HG02938 (cell line): Measurements from ENCODE around the gene CITED2.
"Not testable (repeated sequence)": the region's sequence is repeated elsewhere in the genome, so short reads cannot be mapped to it uniquely, and the experiment has no call there.

Source experiments
- ATAC-seq: cut with Tn5 transposase; IDR thresholded peaks from one replicate; pipeline ENCODE4 v1.9.1; 2021; ENCODE audit warnings: mild to moderate bottlenecking, moderate library complexity; ENCODE audit not compliant: unreplicated experiment

CITED2 gene

DNA sequence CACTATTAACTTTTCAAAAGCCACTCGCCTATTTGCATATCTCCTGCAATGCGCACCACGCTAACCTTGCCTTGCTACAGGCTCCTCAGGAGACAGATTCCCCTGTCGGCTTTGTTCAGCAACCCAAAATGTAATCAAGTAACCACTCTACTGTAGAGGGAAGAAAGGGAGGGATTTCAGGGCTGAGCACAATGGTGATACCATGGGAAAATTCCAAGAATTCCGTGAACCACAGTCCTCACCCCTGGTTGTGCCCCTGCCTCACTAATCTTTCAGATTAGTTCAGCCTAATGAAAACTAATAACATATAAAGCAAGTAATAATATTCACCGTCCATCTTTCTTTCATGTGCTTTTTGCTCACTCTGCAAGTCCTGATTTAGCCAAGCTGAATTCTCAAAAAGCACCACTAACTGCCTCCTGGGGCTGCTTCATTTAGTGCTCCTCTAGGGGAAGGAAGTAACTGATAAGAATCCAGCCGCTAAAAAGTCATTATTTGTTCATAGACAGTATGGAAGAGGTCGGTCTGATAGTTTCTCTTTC lies 6.6 kb downstream of the CITED2 start:
- no peak for ATAC-seq

DNA sequence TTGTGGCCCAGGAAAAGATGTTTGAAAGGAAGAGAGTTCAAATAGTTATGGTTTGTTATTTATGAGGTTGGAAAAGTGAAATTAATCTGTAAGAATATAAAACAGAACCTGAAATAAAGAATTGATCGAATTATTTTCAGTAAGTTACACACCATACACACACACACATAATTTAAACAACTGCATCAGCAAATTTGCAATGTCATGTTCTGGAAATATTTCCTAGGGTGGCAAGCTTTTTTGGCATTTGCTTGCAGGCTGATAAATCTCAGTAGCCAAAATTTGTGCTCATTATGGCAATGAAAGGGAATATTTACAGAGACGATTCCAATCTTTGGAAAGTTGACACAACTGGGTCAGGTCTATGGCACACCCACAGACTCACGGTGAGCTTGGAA lies 9.5 kb downstream of the CITED2 start:
- no peak for ATAC-seq

DNA sequence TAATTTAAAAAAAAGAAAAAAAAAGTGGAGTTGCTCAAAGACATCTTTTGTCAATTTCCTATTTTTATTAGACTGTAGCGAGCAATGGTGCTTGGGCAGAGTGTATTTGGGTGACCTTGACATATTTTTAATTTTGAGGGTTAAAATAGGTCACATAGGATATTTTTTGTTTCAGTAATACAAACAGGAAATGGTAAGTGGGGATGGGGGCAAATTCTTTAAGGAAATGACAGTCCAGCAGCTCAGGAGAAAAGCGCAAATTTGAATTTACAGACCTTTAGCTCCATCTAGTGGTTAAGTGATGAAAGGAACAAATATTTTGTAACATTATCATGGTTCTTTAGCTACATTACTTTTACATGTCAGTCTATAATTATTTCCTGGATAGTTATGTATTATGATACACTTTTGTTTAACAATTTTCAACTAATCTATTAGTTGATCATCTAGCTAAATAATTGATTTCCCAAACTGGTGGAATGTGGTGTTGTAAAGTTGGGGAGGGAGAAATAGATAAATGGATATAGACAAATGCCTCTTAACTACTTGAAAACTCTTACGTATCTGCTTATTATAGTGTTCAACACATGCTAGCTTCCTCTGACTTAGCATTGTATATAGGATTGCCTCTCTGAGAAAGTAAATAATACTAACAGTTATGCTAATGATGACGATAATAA lies 10.0 kb downstream of the CITED2 start:
- ATAC-seq: peak; percentile 56

DNA sequence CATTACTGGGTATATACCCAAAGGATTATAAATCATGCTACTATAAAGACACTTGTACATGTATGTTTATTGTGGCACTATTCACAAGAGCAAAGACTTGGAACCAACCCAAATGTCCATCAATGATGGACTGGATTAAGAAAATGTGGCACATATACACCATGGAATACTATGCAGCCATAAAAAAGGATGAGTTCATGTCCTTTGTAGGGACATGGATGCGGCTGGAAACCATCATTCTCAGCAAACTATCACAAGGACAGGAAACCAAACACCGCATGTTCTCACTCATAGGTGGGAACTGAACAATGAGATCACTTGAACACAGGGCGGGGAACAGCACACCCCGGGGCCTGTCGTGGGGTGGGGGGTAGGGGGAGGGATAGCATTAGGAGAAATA lies 10.7 kb downstream of the CITED2 start:
- ATAC-seq: not testable (repeated sequence)

DNA sequence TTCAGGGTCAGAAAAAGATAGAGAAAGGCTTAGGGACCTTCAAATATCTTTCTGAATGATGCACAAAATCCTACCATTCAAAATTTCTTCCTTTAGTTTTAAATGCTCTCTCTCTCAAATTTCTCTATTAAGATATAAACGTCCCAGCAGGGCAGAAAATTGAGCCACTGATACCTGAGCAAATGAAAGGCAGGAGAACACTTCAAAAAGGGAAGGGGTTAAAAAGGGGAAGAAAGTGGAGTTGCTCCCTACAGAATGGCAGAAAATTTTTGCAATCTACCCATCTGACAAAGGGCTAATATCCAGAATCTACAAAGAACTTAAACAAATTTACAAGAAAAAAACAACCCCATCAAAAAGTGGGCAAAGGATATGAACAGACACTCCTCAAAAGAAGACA lies 11.3 kb downstream of the CITED2 start:
- not testable (repeated sequence) for ATAC-seq

DNA sequence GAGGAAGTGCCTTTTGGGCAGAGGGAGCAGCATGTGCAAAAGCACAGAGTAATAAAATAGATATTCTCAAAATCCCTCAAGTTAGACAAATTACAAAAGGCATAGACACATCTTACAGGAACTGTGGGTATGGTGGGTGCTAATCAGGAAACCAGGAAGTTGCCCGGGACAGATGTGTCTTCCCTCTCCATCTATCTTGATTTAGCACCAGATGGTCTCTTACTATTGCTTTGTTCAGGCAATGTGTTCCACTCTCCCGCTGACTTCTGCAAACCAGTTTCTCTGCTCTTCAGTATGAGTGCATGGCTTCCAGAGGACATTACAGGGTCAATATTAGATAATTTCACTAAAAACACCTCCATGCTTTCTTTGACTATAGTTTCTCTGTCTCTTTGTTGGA lies 13.2 kb downstream of the CITED2 start:
- ATAC-seq: no peak

DNA sequence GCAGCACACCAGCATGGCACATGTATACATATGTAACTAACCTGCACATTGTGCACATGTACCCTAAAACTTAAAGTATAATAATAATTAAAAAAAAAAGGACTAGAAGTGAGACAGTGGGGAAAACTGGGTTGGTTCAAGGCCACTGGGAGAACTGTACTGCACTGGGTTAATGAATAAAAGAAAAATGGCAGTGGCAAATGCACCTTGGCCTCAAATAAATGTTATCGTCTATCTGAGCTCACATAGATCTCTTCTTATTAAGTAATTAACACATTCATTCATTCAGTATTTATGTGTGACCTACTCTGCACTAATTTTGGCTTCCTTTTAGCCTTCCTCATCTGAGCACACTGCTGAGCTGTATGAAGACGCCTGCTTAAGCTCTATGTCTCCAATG lies 17.5 kb downstream of the CITED2 start:
- no peak for ATAC-seq

DNA sequence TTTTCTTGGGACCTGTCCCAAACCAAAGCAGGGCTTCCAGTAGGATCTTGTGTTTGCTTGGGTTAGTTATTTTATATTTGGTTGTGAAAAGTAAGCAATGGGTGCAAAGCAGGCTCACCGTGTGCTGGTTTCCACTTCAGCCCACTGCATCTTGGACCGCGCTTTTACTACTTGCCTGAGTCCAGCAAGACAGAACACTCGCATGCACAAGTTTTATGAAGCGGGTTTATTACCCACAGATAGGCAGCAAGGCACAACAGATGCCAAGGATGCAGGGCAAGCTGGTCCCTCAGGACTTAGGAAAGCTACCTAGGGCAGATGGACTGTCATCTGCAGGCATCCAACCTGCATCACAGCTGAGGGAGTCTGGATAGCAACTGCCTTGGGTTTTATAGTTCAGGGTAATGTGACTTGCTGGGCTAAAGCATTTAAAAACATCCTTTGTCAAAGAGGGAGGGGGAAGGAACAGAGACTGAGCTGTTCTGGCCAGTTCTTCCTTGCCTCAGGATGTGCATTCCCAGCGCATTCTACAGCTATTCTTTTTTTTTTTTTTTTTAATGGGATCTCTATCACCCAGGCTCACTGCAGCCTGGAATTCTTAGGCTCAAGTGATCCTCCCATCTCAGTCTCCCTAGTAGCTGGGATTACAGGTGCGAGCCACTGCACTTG lies 18.5 kb downstream of the CITED2 start:
- ATAC-seq: no peak

DNA sequence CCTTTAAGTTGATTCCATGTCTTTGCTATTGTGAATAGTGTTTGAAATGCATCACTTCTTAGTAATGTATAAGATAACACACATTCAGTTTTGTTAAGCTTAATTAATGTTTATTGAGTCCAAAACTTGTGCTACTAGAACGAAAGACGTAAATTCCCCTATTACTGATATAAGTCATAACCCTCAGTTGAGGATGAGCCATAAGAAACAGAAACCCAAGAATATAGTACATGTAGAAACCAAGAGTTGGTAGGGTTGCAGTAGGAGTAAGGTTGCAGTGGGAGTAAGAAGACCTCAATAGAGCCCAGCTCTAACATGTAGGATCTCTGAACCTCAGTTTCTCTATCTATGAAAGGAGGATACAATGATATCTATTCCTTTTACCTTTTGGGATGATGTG lies 19.3 kb downstream of the CITED2 start:
- ATAC-seq: peak; percentile 93

DNA sequence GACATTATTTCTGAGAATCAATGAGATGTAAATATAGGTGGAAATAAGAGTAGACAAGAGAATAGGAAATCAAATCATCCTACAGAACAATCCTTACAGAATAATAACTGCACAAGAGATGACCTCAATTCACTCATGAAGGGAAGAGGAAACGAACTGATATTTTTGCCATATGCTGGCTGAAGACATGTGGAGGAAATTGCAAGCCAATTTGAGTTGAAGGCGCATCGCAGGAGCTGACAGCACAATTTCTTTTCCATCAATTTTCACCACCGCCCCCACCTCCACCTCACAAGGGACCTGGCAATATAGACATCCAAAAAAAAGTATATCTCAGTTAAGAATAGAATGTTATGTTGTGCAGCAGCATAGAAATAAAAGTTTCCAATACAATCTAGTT lies 20.3 kb downstream of the CITED2 start:
- no peak for ATAC-seq

DNA sequence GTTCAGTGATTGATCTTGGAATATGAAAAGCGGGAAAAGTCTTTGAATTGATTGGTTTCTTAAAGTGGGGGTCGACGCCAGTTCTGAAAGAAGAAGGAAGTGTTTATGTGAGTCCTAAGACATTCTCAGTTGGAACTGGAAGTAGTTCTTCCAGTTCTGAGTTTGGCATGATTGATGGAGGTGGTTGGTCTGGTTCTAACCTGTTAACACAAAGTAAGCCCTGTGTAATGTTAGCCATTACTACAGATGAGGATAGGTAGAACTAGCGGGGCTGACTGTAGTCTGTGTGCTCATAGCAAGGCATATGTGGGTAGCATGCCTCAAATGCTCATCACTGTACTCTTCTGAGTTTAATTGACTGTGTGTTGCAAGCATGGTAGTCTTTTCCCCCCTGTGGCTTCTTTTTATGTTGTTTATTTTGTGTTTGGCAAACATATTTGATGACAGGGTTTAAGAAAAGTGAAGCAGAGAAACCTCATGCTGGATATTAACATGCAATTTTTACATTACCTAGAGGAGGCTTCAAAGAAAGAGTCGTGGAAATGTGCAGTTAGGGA lies 24.9 kb downstream of the CITED2 start:
- ATAC-seq: no peak

DNA sequence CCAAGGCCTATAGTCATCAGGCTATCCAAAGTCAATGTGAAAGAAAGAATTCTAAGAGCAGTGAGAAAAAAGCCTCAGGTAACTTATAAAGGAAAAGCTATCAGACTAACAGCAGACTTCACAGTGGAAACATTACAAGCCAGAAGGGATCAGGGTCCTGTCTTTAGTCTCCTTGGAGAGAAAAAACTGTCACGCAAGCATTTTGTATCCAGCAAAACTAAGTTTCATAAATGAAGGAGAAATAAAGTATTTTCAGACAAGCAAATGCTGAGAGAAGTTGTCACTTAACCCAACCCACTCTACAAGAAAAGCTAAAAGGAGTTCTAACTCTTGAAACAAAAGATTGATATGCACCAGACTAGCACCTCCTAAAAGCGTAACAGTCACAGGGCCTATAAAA lies 28.1 kb downstream of the CITED2 start:
- ATAC-seq: no peak

DNA sequence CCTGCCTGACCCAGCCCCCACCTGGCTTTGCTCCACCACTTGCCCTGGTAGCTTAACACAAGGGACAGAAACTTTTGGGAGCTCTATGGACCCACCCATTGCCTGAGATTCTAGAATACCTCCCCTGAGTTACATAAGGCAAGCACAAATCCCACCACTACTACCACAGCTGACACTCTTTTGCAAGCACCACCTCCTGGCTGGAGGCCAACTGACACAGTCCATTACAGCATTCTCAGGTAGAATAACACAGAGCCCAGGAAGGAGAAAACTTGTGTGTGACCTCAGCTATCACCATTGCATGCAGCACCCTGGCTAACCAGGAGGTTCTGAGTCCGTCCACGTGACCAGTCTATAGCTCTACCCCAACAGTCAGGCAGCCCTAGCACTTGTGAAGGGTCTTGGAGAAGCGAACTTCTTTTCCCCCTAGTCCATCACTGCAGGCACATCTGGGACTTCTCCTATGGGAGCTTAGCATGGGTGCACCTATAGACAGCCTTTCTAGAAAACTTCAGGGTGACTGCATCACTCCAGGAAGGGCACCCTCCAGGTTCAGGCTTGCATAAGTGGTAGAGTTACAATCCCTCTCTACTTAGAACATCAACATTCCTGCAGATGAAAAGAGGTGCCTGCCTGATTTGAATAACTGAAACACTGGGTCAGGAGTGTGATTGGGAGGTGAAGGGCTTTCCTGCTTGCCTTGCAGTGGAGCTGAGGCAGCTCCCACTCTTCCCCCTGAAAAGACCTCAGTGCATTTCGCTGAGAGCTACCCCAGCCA lies 30.1 kb downstream of the CITED2 start:
- ATAC-seq: no peak

DNA sequence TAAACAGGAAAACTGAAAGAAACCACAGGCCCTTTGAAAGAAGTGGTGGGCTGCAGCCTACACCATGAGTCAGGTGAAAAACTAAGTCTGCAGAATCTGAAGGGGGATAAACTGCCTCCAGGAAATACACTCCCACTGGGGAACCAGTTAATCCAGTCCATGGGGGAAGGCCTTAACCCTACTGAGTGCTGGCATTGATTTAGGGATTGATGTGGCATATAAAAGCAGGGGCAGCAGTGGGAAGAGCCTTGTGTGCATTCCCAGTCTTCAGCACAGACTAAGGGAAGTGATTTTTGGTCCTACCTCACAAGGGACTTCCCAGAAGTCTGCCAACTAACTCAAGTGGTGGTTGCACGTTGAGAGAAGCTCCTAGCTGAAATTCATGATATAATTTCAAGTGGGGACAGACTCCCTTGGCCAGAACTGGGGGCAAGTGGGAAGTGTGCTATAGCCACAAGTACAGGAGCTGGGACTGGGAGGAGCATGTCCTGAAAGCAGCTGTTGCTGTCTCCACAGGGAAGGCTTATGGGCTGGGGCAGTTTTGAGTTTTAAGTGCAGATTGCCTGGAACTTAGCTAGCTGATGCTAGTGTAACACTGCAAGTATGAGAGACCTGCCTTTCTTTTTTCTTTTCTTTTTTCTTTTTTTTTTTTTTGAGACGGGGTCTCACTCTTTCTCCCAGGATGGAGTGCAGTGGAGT lies 31.2 kb downstream of the CITED2 start:
- no peak for ATAC-seq

DNA sequence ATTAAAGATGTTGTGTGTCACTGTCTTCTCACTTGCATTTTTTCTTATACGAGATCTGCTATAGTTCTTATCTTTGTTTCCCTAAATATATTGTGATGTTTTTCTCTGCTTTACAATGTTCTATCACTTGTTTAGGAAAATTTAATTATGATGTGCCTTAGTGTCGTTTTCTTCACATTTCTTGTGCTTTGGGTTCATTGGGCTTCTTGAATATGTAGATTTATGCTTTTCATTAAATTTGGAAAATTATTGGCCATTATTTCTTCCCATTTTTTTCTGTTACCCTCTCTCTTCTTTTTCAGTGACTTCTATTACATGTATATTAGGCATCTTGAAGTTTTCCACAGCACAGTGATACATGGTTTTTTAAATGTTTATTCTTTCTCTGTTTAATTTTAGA lies 33.4 kb downstream of the CITED2 start:
- ATAC-seq: no peak

DNA sequence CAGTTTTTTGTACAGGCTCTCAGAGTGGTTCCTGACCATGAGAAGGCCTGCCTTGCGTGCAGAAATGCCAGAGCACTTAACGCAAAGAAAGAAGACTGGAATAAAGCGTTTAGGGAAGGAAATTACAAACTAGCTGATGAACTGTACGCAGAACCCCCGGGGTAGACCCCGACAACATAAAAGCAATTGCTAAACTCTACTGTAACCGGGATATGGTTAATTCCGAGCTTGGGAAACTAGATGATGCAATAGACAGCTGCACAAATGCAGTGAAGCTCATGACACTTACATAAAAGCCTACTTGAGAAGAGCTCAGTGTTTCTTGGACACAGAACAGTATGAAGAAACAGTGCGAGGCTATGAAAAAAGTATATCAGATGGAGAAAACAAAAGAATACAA lies 35.7 kb downstream of the CITED2 start:
- ATAC-seq: no peak

DNA sequence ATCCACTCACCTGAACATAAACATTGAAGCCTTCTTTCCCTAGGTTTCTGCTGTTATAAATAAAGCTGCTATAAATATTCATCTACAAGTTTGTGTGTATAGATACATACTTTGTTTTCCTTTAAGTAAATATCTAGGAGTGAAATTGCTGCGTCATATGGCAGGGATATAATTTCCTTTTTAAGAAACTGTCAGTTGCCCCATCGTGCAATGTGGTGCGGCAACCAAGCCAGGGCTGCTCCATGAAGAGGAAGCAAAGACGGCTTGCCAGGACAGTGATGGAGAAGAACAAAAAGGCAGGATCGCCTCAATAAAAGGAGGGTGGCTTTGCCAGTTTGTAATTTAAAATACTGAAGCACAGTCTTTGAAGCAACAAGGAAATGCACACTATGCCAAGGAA lies 36.6 kb downstream of the CITED2 start:
- no peak for ATAC-seq

DNA sequence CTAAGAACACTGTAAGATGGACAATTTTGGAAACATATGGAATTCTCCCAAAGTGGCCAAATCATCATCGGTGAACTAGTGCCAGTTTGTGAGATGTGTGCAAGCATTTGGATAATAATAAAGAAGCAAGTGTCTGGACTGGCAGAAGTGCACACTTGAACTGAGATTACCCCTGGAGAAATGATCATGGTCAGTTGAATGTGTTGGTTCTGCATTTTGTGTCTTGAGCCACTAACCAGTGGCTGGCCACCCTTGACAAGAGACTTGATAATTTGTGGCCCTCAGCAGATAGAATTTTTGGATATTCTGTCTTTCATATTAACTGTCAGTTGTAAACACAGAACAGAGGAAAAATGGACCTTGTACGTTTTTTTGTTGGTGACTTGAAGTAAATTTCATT lies 37.4 kb downstream of the CITED2 start:
- ATAC-seq: no peak

DNA sequence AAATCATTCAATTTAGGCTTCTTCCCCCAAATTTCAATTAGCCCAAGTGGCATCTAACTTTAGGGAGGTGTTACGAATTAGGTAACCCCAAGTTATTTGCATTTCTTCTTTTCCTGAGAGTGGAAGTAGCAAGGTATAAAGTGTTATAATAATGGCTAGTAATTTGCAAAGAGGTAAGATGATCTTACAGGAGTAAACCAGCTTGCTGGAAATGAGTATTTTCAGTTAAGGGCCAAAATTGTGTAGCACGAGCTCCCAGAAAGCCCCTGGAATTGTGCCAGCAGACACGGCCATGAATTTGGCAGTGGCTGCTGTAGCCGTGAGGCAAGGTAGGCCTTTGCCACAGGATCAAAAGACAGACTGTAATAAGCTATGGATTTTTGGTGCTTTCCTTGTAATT lies 38.0 kb downstream of the CITED2 start:
- no peak for ATAC-seq

DNA sequence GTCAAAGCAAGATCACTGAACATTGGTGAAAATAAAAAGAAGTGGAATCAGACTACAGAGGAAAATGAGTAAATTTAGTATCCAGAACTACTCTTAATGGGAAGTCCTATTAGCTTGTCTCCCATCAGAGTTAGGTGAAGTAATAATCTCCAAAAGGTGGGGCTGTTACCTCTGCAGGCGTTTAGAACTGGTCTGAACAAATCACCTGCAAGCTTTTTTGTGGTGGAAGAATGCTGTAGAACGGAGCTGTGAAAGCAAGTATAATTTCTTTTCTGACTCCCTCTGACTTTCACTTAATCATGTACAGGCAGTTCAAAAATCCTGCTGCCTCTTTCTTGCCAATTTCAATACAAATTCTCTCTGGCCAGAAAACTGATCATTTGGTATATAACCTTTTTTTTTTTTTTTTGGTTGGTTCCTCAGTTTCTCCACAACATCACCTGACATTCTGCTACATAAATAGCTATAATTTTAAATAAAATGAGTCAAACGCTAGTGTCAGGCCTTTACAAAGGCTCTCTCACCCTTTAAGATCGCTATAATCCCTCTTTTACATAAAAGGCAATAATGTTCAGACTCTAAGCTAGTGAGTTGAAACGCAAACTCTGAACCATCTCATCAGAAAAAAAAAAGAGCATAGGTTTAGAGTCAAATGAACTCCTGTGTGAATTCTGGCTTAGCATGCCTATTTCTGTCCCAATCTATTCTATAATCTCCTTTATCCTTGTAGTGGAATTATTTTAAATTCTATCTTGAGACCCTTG lies 38.8 kb downstream of the CITED2 start:
- no peak for ATAC-seq
